ENCODE results near the gene SLC9A4.

DNA sequence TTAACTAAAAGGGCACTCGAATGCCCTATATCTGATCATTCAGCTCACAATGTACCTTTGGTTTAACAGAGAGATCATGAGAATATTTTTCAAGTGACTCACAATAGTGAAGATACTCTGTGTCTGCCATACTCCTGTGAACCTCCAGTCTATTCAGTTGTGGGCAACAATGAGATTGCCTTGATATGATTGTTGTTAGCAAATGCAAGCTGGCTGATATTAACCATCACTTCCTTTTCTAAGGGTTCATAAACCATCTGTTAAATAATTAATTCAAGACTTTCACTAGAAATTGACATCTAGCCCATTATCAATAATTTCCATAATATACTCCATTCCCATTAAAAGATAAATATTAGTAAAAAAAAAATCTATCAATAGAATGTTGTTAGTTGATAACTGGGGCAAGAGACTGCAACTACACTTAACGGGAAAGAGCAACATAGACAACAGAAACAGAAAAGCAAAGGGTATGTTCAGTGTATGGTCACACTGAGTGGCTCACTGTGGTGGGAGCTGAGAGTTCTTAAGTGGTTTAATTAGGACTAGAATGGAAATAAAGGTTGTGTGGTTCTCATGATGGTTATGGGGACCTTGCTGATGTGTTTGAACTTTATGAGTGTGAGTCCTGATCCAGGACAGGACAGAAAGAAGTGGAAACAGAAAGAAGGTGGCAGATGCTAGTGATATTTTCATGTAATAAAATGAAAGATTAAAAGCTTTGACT is 38.2 kb upstream of the SLC9A4 start:
- TF ChIP-seq, protein P1, sequence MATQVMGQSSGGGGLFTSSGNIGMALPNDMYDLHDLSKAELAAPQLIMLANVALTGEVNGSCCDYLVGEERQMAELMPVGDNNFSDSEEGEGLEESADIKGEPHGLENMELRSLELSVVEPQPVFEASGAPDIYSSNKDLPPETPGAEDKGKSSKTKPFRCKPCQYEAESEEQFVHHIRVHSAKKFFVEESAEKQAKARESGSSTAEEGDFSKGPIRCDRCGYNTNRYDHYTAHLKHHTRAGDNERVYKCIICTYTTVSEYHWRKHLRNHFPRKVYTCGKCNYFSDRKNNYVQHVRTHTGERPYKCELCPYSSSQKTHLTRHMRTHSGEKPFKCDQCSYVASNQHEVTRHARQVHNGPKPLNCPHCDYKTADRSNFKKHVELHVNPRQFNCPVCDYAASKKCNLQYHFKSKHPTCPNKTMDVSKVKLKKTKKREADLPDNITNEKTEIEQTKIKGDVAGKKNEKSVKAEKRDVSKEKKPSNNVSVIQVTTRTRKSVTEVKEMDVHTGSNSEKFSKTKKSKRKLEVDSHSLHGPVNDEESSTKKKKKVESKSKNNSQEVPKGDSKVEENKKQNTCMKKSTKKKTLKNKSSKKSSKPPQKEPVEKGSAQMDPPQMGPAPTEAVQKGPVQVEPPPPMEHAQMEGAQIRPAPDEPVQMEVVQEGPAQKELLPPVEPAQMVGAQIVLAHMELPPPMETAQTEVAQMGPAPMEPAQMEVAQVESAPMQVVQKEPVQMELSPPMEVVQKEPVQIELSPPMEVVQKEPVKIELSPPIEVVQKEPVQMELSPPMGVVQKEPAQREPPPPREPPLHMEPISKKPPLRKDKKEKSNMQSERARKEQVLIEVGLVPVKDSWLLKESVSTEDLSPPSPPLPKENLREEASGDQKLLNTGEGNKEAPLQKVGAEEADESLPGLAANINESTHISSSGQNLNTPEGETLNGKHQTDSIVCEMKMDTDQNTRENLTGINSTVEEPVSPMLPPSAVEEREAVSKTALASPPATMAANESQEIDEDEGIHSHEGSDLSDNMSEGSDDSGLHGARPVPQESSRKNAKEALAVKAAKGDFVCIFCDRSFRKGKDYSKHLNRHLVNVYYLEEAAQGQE (IDR thresholded peaks at IDR 0.05; ENCODE audit: low read depth, low read length): no peak
- no peak for TF ChIP-seq EP300 (IDR thresholded peaks at IDR 0.05; ENCODE audit: borderline replicate concordance in 1 of 2, control insufficient read depth in 1 of 2, low read depth in 2 of 2, low read length in 2 of 2)
